NB4 (cell line): ENCODE results near the gene PES1.

Experiments
- MYC ChIP-seq: IDR thresholded peaks from 2 replicates; pipeline ENCODE4 v1.6.1; 2011; ENCODE audit warnings: low read depth, low read length
- POLR2A ChIP-seq: IDR thresholded peaks from 2 replicates; pipeline ENCODE4 v1.6.1; 2011; ENCODE audit warnings: mild to moderate bottlenecking; ENCODE audit not compliant: insufficient read length; ENCODE audit errors: extremely low read depth
- TF ChIP-seq, protein P1 (sequence below): IDR thresholded peaks from one replicate; pipeline ENCODE4 v1.5.1; 2012; ENCODE audit warnings: low read depth, low read length

DNA sequence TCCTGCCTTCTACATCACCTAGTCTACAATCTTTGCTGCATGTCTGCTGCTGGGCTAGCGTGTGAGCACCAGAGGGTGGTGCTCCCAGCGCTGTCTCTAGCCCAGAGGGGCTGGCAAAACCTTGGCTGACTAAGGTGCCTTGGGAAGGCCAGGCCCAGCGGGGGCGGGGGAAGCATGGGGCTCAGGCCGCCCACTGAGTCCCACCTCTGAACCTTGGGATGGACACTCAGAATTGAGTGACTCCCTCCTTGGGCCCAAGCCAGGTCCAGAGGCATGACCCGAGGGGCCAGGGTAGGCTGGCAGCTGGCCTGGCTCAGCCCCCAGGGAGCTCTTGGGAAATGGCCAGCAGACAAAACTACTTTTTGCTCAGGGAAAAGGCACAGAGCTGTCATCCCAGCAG lies 9.7 kb downstream of the PES1 start:
- TF ChIP-seq, protein P1, sequence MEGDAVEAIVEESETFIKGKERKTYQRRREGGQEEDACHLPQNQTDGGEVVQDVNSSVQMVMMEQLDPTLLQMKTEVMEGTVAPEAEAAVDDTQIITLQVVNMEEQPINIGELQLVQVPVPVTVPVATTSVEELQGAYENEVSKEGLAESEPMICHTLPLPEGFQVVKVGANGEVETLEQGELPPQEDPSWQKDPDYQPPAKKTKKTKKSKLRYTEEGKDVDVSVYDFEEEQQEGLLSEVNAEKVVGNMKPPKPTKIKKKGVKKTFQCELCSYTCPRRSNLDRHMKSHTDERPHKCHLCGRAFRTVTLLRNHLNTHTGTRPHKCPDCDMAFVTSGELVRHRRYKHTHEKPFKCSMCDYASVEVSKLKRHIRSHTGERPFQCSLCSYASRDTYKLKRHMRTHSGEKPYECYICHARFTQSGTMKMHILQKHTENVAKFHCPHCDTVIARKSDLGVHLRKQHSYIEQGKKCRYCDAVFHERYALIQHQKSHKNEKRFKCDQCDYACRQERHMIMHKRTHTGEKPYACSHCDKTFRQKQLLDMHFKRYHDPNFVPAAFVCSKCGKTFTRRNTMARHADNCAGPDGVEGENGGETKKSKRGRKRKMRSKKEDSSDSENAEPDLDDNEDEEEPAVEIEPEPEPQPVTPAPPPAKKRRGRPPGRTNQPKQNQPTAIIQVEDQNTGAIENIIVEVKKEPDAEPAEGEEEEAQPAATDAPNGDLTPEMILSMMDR, result no peak
- TF ChIP-seq MYC, result no peak
- TF ChIP-seq POLR2A, result no peak
